B cell (primary cell): ENCODE measurements around the gene XYLB. TPM values are rescaled to one million over a fixed set of nuclear protein-coding genes. Genes with fewer than 3 reads are reported as not detected.
"Not testable (repeated sequence)": the region's sequence is repeated elsewhere in the genome, so short reads cannot be mapped to it uniquely, and the experiment has no call there.

Experiments used
- ATAC-seq: fragments of 200-7000 bp; cut with Tn5 transposase; one replicate; pipeline ENCODE4 v1.10.0; 2021; ENCODE audit warnings: low read depth, mild to moderate bottlenecking, moderate number of reproducible peaks, moderate library complexity
- CTCF ChIA-PET: fragments of 350-600 bp; sonication (Branson Sonifier 250); formaldehyde crosslinking; loops from one replicate; lab custom pipeline; 2021; ENCODE audit warnings: antibody characterized with exemption, inconsistent platforms; lab: Charles Lee
- POLR2A ChIA-PET: fragments of 350-600 bp; sonication (Branson Sonifier 250); formaldehyde crosslinking; loops from one replicate; lab custom pipeline; 2021; ENCODE audit warnings: antibody characterized with exemption; lab: Charles Lee
- DNase-seq: peaks from one replicate; pipeline ENCODE4 v3.0.0; 2013
- H2AFZ ChIP-seq: 2 replicates; pipeline ENCODE4 v1.6.1; 2012; ENCODE audit warnings: mild to moderate bottlenecking, low read depth, low read length; ENCODE audit not compliant: insufficient read depth, poor library complexity, severe bottlenecking
- H3K27ac ChIP-seq, 2 donors: 1 replicate in 1 of 2; 2 replicates in 1 of 2; pipeline ENCODE4 v1.5.1; 2012 to 2013; ENCODE audit warnings: low read length in 2 of 2, mild to moderate bottlenecking in 2 of 2, moderate library complexity in 1 of 2
- H3K27me3 ChIP-seq, 4 experiments: fragments of 200-600 bp in 1 of 4; sonication (generic) in 1 of 4; replicated peaks in 1 of 4; 1 replicate in 2 of 4; 2 replicates in 2 of 4; pipeline versions ENCODE4 v1.6.1 to v1.7.0; 2013 to 2016; ENCODE audit warnings: low read length in 3 of 4, mild to moderate bottlenecking in 2 of 4, mixed read lengths in 1 of 4, moderate library complexity in 1 of 4; ENCODE audit not compliant: insufficient read depth in 4 of 4, control insufficient read depth in 3 of 4; ENCODE audit errors: control extremely low read depth in 1 of 4
- H3K36me3 ChIP-seq, 2 experiments: replicated peaks in 1 of 2; 1 replicate in 1 of 2; 2 replicates in 1 of 2; pipeline versions ENCODE4 v1.6.1 to v1.7.1; 2013; ENCODE audit warnings: low read length in 1 of 2; ENCODE audit not compliant: insufficient read depth in 2 of 2, control insufficient read depth in 1 of 2; ENCODE audit errors: control extremely low read depth in 1 of 2, extremely low read depth in 1 of 2
- H3K4me1 ChIP-seq, 2 donors: fragments of 200-600 bp in 1 of 2; sonication (generic) in 1 of 2; 1 replicate in 1 of 2; 2 replicates in 1 of 2; pipeline versions ENCODE4 v1.5.1 to v1.6.1; 2013 to 2017; ENCODE audit warnings: low read length in 2 of 2; ENCODE audit not compliant: control insufficient read depth in 2 of 2, insufficient read depth in 2 of 2
- H3K4me2 ChIP-seq: replicated peaks from 2 replicates; pipeline ENCODE3; 2012; ENCODE audit warnings: mild to moderate bottlenecking, low read depth, low read length; ENCODE audit not compliant: poor library complexity, severe bottlenecking
- H3K4me3 ChIP-seq, 5 experiments: fragments of 200-600 bp in 1 of 5; sonication (generic) in 1 of 5; 1 replicate in 3 of 5; 2 replicates in 2 of 5; pipeline versions ENCODE4 v1.5.1 to v1.7.0; 2011 to 2016; ENCODE audit warnings: low read length in 4 of 5, mild to moderate bottlenecking in 4 of 5, low read depth in 2 of 5, control low read depth in 1 of 5, moderate library complexity in 1 of 5; ENCODE audit not compliant: insufficient read depth in 1 of 5; ENCODE audit errors: control extremely low read depth in 1 of 5, extremely low read depth in 1 of 5
- H3K79me2 ChIP-seq: fragments of 200-600 bp; sonication (generic); one replicate; pipeline ENCODE4 v1.6.0; 2016; ENCODE audit warnings: low read length; ENCODE audit not compliant: control insufficient read depth, insufficient read depth
- H3K9ac ChIP-seq: fragments of 200-600 bp; sonication (generic); 2 replicates; pipeline ENCODE4 v1.6.1; 2017; ENCODE audit warnings: mild to moderate bottlenecking, low read length, moderate library complexity
- H3K9me3 ChIP-seq, 3 donors: one replicate each; pipeline versions ENCODE4 v1.6.1 to v1.7.1; 2013; ENCODE audit warnings: low read length in 2 of 3; ENCODE audit not compliant: control insufficient read depth in 2 of 3, insufficient read depth in 1 of 3; ENCODE audit errors: control extremely low read depth in 1 of 3
- H4K20me1 ChIP-seq: 2 replicates; pipeline ENCODE4 v1.6.0; 2012; ENCODE audit warnings: mild to moderate bottlenecking, low read length; ENCODE audit not compliant: insufficient read depth, control insufficient read depth, poor library complexity, severe bottlenecking
- H3K27ac Mint-ChIP-seq: one replicate; pipeline ENCODE4 v1.8.0; 2021; ENCODE audit warnings: mixed read lengths
- H3K27me3 Mint-ChIP-seq: one replicate; pipeline ENCODE4 v1.8.0; 2021; ENCODE audit warnings: mixed read lengths
- H3K4me1 Mint-ChIP-seq: one replicate; pipeline ENCODE4 v1.8.0; 2021; ENCODE audit warnings: mixed read lengths
- H3K4me3 Mint-ChIP-seq: one replicate; pipeline ENCODE4 v1.8.0; 2021; ENCODE audit warnings: mixed read lengths
- H3K9me3 Mint-ChIP-seq: one replicate; pipeline ENCODE4 v1.8.0; 2022; ENCODE audit warnings: mixed read lengths; ENCODE audit not compliant: insufficient read depth
- WGBS: methylation state at CpG from one replicate; pipeline ENCODE4 v1.1.5; 2013; ENCODE audit warnings: missing lambda C conversion rate; ENCODE audit not compliant: insufficient coverage; 5-methylcytosine and 5-hydroxymethylcytosine counted together
- intact Hi-C: fragments of 100-400 bp; cut with micrococcal nuclease; formaldehyde crosslinking; loops from one replicate; pipeline ENCODE4 v1.10.0; 2022
- polyA plus RNA-seq: library from polyadenylated mRNA; depleted of rRNA; stranded (reverse); fragments of >200 nt; gene quantifications from 2 replicates; pipeline ENCODE4 v1.2.3, GENCODE V29; 2012
- total RNA-seq, 2 donors: library from RNA; stranded (reverse); fragments of 120-200 nt in 1 of 2; gene quantifications; 1 replicate in 1 of 2; 2 replicates in 1 of 2; pipeline versions ENCODE4 v1.2.3 to v1.2.4, GENCODE V29; 2013 to 2022

Gene XYLB
- total and polyA plus RNA-seq, 2 donors (not counting 1 experiment from before 2014, with no cell fraction given), result 0.19 to 0.71 TPM

DNA sequence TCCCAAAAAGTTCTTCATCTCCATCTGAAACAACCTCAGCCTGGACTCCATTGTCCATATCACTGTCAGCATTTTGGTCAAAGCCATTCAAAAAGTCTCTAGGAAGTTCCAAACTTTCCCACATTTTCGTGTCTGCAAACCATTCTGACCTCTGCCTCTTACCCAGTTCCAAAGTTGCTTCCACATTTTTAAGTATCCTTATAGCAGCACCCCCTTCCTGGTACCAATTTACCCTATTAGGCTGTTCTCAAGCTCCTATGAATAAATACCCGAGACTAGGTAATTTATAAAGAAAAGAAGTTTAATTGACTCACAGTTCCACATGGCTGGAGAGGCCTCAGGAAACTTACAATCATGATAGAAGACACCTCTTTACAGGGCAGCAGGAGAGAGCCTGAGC, 87.1 kb downstream of the XYLB start:
- H3K27ac Mint-ChIP-seq, H3K27ac ChIP-seq, CTCF ChIA-PET, intact Hi-C loops, H3K36me3 ChIP-seq, H3K4me1 Mint-ChIP-seq, H3K4me2 ChIP-seq, POLR2A ChIA-PET, H2AFZ ChIP-seq, H3K79me2 ChIP-seq, ATAC-seq, H3K4me3 Mint-ChIP-seq, DNase-seq, H3K9ac ChIP-seq, H3K4me1 ChIP-seq, H3K4me3 ChIP-seq, H3K27me3 ChIP-seq, H4K20me1 ChIP-seq, H3K27me3 Mint-ChIP-seq: not testable (repeated sequence)
- H3K9me3 ChIP-seq, result peaks cover 5 to 32% (median 26%) of the 10 kb centered on the region in 3 donors
- H3K9me3 Mint-ChIP-seq, result peaks cover 21% of the 10 kb centered on the region
- no CpG with 5 or more reads among the region's 2 CpGs for WGBS

DNA sequence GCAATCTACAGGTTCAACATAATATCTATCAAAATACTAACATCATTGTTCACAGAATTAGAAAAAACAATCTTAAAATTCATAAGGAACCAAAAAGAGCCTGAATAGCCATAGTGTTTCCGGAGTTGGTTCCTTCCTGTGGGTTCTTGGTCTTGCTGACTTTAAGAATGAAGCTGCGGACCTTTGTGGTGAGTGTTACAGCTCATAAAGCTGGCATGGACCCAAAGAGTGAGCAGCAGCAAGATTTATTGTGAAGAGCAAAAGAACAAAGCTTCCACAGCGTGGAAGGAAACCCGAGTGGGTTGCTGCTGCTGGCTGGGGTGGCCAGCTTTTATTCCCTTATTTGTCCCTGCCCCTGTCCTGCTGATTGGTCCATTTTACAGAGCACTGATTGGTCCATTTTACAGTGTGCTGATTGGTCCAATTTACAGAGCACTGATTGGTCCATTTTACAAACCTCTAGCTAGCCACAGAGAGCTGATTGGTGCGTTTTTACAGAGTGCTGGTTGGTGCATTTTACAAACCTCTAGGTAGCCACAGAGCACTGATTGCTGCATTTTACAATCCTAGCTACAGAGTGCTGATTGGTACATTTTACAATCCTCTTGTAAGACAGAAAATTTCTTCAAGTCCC, 92.0 kb downstream of the XYLB start:
- H3K4me2 ChIP-seq, POLR2A ChIA-PET, H3K4me1 ChIP-seq, H2AFZ ChIP-seq, H4K20me1 ChIP-seq, H3K9ac ChIP-seq, ATAC-seq, H3K36me3 ChIP-seq, H3K4me1 Mint-ChIP-seq, DNase-seq, H3K79me2 ChIP-seq, H3K27ac Mint-ChIP-seq, H3K4me3 ChIP-seq, H3K4me3 Mint-ChIP-seq, H3K27ac ChIP-seq, intact Hi-C loops, CTCF ChIA-PET, H3K27me3 ChIP-seq, H3K27me3 Mint-ChIP-seq: not testable (repeated sequence)
- peaks cover 15% of the 10 kb centered on the region for H3K9me3 Mint-ChIP-seq
- 2% methylated on average over 4 of the region's 5 CpGs for WGBS
- peaks cover 4 to 25% (median 15%) of the 10 kb centered on the region in 3 donors for H3K9me3 ChIP-seq

DNA sequence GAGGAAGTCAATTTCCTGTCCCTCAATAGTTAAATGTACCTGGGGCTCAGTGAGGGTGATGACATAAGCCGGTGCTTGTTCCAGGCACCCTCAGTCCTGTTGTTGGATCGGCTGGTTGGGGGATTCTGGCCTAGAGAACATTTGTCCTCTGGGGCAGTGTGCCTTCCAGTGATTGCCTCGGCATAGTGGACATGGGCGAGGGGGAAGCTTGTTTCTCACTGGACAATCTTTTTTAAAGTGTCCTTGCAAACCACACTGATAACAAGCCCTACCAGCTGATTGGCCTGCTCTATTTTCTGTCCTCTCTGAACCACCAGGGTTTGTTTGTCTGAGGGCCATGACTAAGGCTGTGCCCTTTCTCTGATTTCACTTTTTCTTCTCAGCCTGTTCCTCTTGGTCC, 96.6 kb downstream of the XYLB start:
- H3K4me2 ChIP-seq, CTCF ChIA-PET, H3K4me1 ChIP-seq, DNase-seq, H3K27ac ChIP-seq, H3K4me3 Mint-ChIP-seq, H3K4me1 Mint-ChIP-seq, H3K79me2 ChIP-seq, intact Hi-C loops, H3K4me3 ChIP-seq, H4K20me1 ChIP-seq, H3K27me3 ChIP-seq, H2AFZ ChIP-seq, H3K27ac Mint-ChIP-seq, H3K36me3 ChIP-seq, H3K9ac ChIP-seq, ATAC-seq, H3K9me3 Mint-ChIP-seq: not testable (repeated sequence)
- peaks cover 18% of the 10 kb centered on the region for H3K27me3 Mint-ChIP-seq
- POLR2A ChIA-PET, result interaction anchor here (0.6 kb wide), 1 partner anchor 15 kb away, joined by 3 read pairs; no protein-coding TSS in a partner anchor
- WGBS, result 90% methylated on average over 2 of the region's 4 CpGs
- H3K9me3 ChIP-seq, result peaks cover 0 to 12% (median 9%) of the 10 kb centered on the region in 3 donors
